Measurements from ENCODE around the gene OTUB1. TPM values are rescaled to one million over a fixed set of nuclear protein-coding genes. Genes with fewer than 3 reads are reported as not detected.

Gene OTUB1
- total and polyA plus RNA-seq, 2 of the 13 experiments (the other 11 are each of a cell fraction or from before 2014, with no cell fraction given), result 58.8 to 130 TPM

GRCh38 chr11:64040684-64041322 lies 54.6 kb downstream of the OTUB1 start (continued):
- TF ChIP-seq XRCC5 (optimal IDR thresholded peaks at IDR 0.05; ENCODE audit: low read length) (peak; percentile 50), HNF4G (IDR thresholded peaks at IDR 0.05; ENCODE audit: borderline replicate concordance, low read depth, low read length) (peak; percentile 52; the same call in 1 of the 2 replicates), HNF4G (CRISPR knock-in tag; IDR thresholded peaks at IDR 0.05; ENCODE audit: borderline replicate concordance, low read depth) (no peak), NONO (IDR thresholded peaks at IDR 0.05) (no peak), NONO (CRISPR knock-in tag; conservative IDR thresholded peaks at IDR 0.05) (no peak), KDM3A (CRISPR knock-in tag; IDR thresholded peaks at IDR 0.05; ENCODE audit: low read depth) (0 out of 2 replicates have a peak, but pooled peaks have one; percentile 24), HOXA5 (CRISPR knock-in tag; IDR thresholded peaks at IDR 0.05) (no peak), STAG1 (CRISPR knock-in tag; IDR thresholded peaks at IDR 0.05) (peak; percentile 84), POLR2AphosphoS2 (IDR thresholded peaks at IDR 0.05; ENCODE audit: low read depth, low read length) (no peak), CTCF (CRISPR knock-in tag; IDR thresholded peaks at IDR 0.05) (peak; percentile 79), FOXP4 (CRISPR knock-in tag; IDR thresholded peaks at IDR 0.05) (no peak), RBM22 (optimal IDR thresholded peaks at IDR 0.05; ENCODE audit: low read length) (peak; percentile 38), NR2F6 (IDR thresholded peaks at IDR 0.05) (peak; percentile 71), NR2F6 (CRISPR knock-in tag; IDR thresholded peaks at IDR 0.05) (peak; percentile 85), TRIM24 (CRISPR knock-in tag; IDR thresholded peaks at IDR 0.05) (no peak)
